DND-41 (cell line): Measurements from ENCODE around the gene ABT1.

ENCODE experiments used
- ATAC-seq: fragments of 200-7000 bp; cut with Tn5 transposase; 3 replicates; pipeline ENCODE4 v1.9.1; 2021; ENCODE audit warnings: low read depth; ENCODE audit not compliant: insufficient read depth
- DNase-seq: peaks from one replicate; pipeline ENCODE4 v3.0.0-alpha.2; 2020
- H2AFZ ChIP-seq: 2 replicates; pipeline ENCODE4 v1.6.0; 2012; ENCODE audit warnings: low read depth, low read length
- H3K27ac ChIP-seq: 2 replicates; pipeline ENCODE4 v1.5.1; 2012; ENCODE audit warnings: low read length, inconsistent platforms
- H3K27me3 ChIP-seq: fragments of 200-600 bp; sonication (generic); 2 replicates; pipeline ENCODE4 v1.6.0; 2012; ENCODE audit warnings: low read length, mild to moderate bottlenecking, inconsistent platforms; ENCODE audit not compliant: insufficient read depth, poor library complexity
- H3K36me3 ChIP-seq: 2 replicates; pipeline ENCODE4 v1.5.1; 2012; ENCODE audit warnings: low read length, inconsistent platforms; ENCODE audit not compliant: insufficient read depth
- H3K4me1 ChIP-seq: 2 replicates; pipeline ENCODE4 v1.5.1; 2012; ENCODE audit warnings: mild to moderate bottlenecking, low read length; ENCODE audit not compliant: insufficient read depth
- H3K4me2 ChIP-seq: 2 replicates; pipeline ENCODE4 v1.6.0; 2012; ENCODE audit warnings: mild to moderate bottlenecking, moderate library complexity, low read length, inconsistent platforms; ENCODE audit not compliant: insufficient read depth
- H3K4me3 ChIP-seq, 2 experiments: fragments of 200-600 bp in 1 of 2; shearing (Covaris generic) in 1 of 2; 2 replicates each; pipeline ENCODE4 v1.5.1; 2012 to 2016; ENCODE audit warnings: inconsistent platforms in 2 of 2, low read length in 2 of 2, mild to moderate bottlenecking in 2 of 2, low read depth in 1 of 2, moderate library complexity in 1 of 2
- H3K79me2 ChIP-seq: 2 replicates; pipeline ENCODE4 v1.6.0; 2012; ENCODE audit warnings: low read length, inconsistent platforms; ENCODE audit not compliant: insufficient read depth
- H3K9ac ChIP-seq: 2 replicates; pipeline ENCODE4 v1.6.0; 2012; ENCODE audit warnings: low read depth, mild to moderate bottlenecking, inconsistent platforms, low read length, moderate library complexity
- H3K9me3 ChIP-seq: 2 replicates; pipeline ENCODE4 v1.5.1; 2012; ENCODE audit warnings: low read length, moderate library complexity, mild to moderate bottlenecking, inconsistent platforms; ENCODE audit not compliant: insufficient read depth, severe bottlenecking
- H4K20me1 ChIP-seq: 2 replicates; pipeline ENCODE4 v1.6.0; 2012; ENCODE audit warnings: low read length; ENCODE audit not compliant: insufficient read depth
- EZH2 ChIP-seq: IDR thresholded peaks from 3 replicates; pipeline ENCODE4 v1.6.1; 2012; ENCODE audit warnings: borderline replicate concordance, low read depth, mild to moderate bottlenecking, moderate library complexity, low read length, inconsistent platforms; ENCODE audit not compliant: severe bottlenecking
- TF ChIP-seq, protein P1 (sequence below): IDR thresholded peaks from 2 replicates; pipeline ENCODE4 v1.5.1; 2012; ENCODE audit warnings: borderline replicate concordance, low read length, moderate library complexity, mild to moderate bottlenecking; ENCODE audit not compliant: poor library complexity, severe bottlenecking; ENCODE audit errors: extremely low read depth

Gene ABT1

DNA sequence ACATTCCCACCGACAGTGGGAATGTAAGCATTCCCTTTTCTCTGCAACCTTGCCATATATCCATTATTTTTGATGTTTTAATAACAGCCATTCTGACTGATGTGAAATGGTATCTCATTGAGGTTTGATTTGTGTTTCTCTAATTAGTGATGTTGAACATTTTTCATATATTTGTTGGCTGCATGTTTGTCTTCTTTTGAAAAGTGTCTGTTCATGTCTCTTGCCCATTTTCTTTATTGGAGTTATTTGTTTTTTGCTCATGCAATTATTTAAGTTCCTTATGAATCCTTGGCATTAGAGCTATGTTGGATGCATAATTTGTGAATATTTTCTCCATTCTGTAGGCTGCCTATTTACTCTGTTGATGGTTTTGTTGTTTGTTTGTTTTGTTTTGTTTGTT is 18.0 kb upstream of the ABT1 start:
- H3K4me3 ChIP-seq = no peak overlapping the region

GRCh38 chr6:26581164-26581915 is 15.4 kb upstream of the ABT1 start:
- H3K27me3 ChIP-seq = peaks cover 6% of the 10 kb centered on the region
- H3K4me2 ChIP-seq = no peak overlapping the region
- no peak overlapping the region for H3K27ac ChIP-seq
- peaks cover 4% of the 10 kb centered on the region for H3K9me3 ChIP-seq
- H3K9ac ChIP-seq = no peak overlapping the region
- H4K20me1 ChIP-seq = no peaks in the 10 kb centered on the region
- H3K79me2 ChIP-seq = no peaks in the 10 kb centered on the region
- peaks cover 10% of the 10 kb centered on the region for H3K4me1 ChIP-seq
- DNase-seq = no peak
- no peaks in the 10 kb centered on the region for H3K36me3 ChIP-seq
- ATAC-seq = no peak
- H3K4me3 ChIP-seq = no peak overlapping the region
- H2AFZ ChIP-seq = no peak overlapping the region
- TF ChIP-seq, protein P1, sequence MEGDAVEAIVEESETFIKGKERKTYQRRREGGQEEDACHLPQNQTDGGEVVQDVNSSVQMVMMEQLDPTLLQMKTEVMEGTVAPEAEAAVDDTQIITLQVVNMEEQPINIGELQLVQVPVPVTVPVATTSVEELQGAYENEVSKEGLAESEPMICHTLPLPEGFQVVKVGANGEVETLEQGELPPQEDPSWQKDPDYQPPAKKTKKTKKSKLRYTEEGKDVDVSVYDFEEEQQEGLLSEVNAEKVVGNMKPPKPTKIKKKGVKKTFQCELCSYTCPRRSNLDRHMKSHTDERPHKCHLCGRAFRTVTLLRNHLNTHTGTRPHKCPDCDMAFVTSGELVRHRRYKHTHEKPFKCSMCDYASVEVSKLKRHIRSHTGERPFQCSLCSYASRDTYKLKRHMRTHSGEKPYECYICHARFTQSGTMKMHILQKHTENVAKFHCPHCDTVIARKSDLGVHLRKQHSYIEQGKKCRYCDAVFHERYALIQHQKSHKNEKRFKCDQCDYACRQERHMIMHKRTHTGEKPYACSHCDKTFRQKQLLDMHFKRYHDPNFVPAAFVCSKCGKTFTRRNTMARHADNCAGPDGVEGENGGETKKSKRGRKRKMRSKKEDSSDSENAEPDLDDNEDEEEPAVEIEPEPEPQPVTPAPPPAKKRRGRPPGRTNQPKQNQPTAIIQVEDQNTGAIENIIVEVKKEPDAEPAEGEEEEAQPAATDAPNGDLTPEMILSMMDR = no peak
- TF ChIP-seq EZH2 = no peak

More for the DNA sequence above, 18.0 kb upstream of the ABT1 start:
- H3K9ac ChIP-seq = no peak overlapping the region
- no peaks in the 10 kb centered on the region for H3K36me3 ChIP-seq
- TF ChIP-seq, protein P1 = no peak
- TF ChIP-seq EZH2 = no peak
- no peaks in the 10 kb centered on the region for H4K20me1 ChIP-seq
- peaks cover 4% of the 10 kb centered on the region for H3K9me3 ChIP-seq
- no peak for ATAC-seq
- peaks cover 6% of the 10 kb centered on the region for H3K27me3 ChIP-seq
- no peak overlapping the region for H3K27ac ChIP-seq
- no peak overlapping the region for H2AFZ ChIP-seq
- no peak for DNase-seq
- peaks cover 10% of the 10 kb centered on the region for H3K4me1 ChIP-seq
- H3K79me2 ChIP-seq = no peaks in the 10 kb centered on the region
- H3K4me2 ChIP-seq = no peak overlapping the region

DNA sequence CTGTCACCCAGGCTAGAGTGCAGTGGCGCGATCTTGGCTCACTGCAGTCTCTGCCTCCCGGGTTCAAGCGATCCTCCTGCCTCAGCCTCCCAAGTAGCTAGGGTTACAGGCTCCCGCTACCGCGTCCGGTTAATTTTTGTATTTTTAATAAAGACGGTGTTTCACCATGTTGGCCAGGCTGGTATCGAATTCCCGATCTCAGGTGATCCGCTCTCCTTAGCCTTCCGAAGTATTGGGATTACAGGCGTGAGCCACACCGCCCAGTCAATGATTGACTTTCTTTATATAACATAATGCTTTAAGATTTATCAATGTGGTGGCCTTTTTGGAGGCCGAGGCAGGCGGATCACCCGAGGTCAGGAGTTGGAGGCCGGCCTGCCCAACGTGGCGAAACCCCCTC is 7.8 kb upstream of the ABT1 start:
- Histone ChIP-seq H3K36me3 (no peaks in the 10 kb centered on the region), H2AFZ (no peak overlapping the region), H3K4me3 (no peak overlapping the region), H3K27ac (no peak overlapping the region), H3K9me3 (no peaks in the 10 kb centered on the region), H3K4me2 (no peak overlapping the region), H3K79me2 (no peaks in the 10 kb centered on the region), H3K9ac (no peak overlapping the region), H4K20me1 (no peaks in the 10 kb centered on the region), H3K4me1 (no peaks in the 10 kb centered on the region), H3K27me3 (no peaks in the 10 kb centered on the region)
- no peak for DNase-seq
- TF ChIP-seq, protein P1 = no peak
- no peak for TF ChIP-seq EZH2
- ATAC-seq = no peak
